Astrocyte (in vitro differentiated cells and primary cell): ENCODE results near the gene HS2ST1. TPM values are rescaled to one million over a fixed set of nuclear protein-coding genes. Genes with fewer than 3 reads are reported as not detected.

Experiments
- DNase-seq: peaks from one replicate; pipeline ENCODE4 v3.0.0-alpha.2; 2010; ENCODE audit warnings: low read depth
- FAIRE-seq: peaks from 2 replicates; lab custom pipeline; 2011; peaks lifted over from hg19 to GRCh38; lab: Jason Lieb, UNC
- H2AFZ ChIP-seq: 2 replicates; pipeline ENCODE4 v1.6.0; 2012; ENCODE audit warnings: low read depth, low read length, inconsistent platforms
- H3K27ac ChIP-seq: 2 replicates; pipeline ENCODE4 v1.5.1; 2011; ENCODE audit warnings: low read depth, low read length, inconsistent platforms
- H3K27me3 ChIP-seq: 2 replicates; pipeline ENCODE4 v1.6.0; 2011; ENCODE audit warnings: low read length, inconsistent platforms; ENCODE audit not compliant: insufficient read depth
- H3K36me3 ChIP-seq: 2 replicates; pipeline ENCODE4 v1.5.1; 2011; ENCODE audit warnings: low read length, inconsistent platforms; ENCODE audit not compliant: insufficient read depth
- H3K4me1 ChIP-seq: 2 replicates; pipeline ENCODE4 v1.5.1; 2011; ENCODE audit warnings: low read length, inconsistent platforms; ENCODE audit not compliant: insufficient read depth
- H3K4me2 ChIP-seq: 2 replicates; pipeline ENCODE4 v1.6.0; 2012; ENCODE audit warnings: low read length, inconsistent platforms
- H3K4me3 ChIP-seq: 2 replicates; pipeline ENCODE4 v1.5.1; 2011; ENCODE audit warnings: low read depth, mild to moderate bottlenecking, low read length, inconsistent platforms; ENCODE audit not compliant: insufficient read depth
- H3K79me2 ChIP-seq: 2 replicates; pipeline ENCODE4 v1.6.0; 2012; ENCODE audit warnings: mild to moderate bottlenecking, low read length, inconsistent platforms; ENCODE audit not compliant: insufficient read depth
- H3K9ac ChIP-seq: 2 replicates; pipeline ENCODE4 v1.6.0; 2012; ENCODE audit warnings: mild to moderate bottlenecking, low read length, inconsistent platforms
- H3K9me3 ChIP-seq: 2 replicates; pipeline ENCODE4 v1.5.1; 2012; ENCODE audit warnings: low read depth, mild to moderate bottlenecking, low read length, inconsistent platforms; ENCODE audit not compliant: insufficient read depth
- H4K20me1 ChIP-seq: 2 replicates; pipeline ENCODE4 v1.6.0; 2012; ENCODE audit warnings: low read length, inconsistent platforms; ENCODE audit not compliant: insufficient read depth
- H3K27ac Mint-ChIP-seq: one replicate; pipeline ENCODE4 v1.8.0; 2021; ENCODE audit warnings: mild to moderate bottlenecking, mixed read lengths; ENCODE audit not compliant: unreplicated experiment
- H3K27me3 Mint-ChIP-seq: one replicate; pipeline ENCODE4 v1.8.0; 2021; ENCODE audit warnings: low read depth, mixed read lengths; ENCODE audit not compliant: unreplicated experiment
- H3K36me3 Mint-ChIP-seq: one replicate; pipeline ENCODE4 v1.8.0; 2021; ENCODE audit warnings: low read depth, mixed read lengths; ENCODE audit not compliant: unreplicated experiment
- H3K4me1 Mint-ChIP-seq: one replicate; pipeline ENCODE4 v1.8.0; 2021; ENCODE audit warnings: low read depth, mixed read lengths; ENCODE audit not compliant: unreplicated experiment
- H3K4me3 Mint-ChIP-seq: one replicate; pipeline ENCODE4 v1.8.0; 2021; ENCODE audit warnings: mild to moderate bottlenecking, moderate library complexity, mixed read lengths; ENCODE audit not compliant: unreplicated experiment
- H3K9me3 Mint-ChIP-seq: one replicate; pipeline ENCODE4 v1.8.0; 2021; ENCODE audit warnings: mild to moderate bottlenecking, mixed read lengths; ENCODE audit not compliant: unreplicated experiment
- CTCF ChIP-seq: IDR thresholded peaks from 2 replicates; pipeline ENCODE4 v1.5.1; 2011; ENCODE audit warnings: low read depth, mild to moderate bottlenecking, inconsistent platforms, low read length, moderate library complexity; ENCODE audit not compliant: insufficient read depth
- EZH2 ChIP-seq: IDR thresholded peaks from 2 replicates; pipeline ENCODE4 v1.6.1; 2012; ENCODE audit warnings: mild to moderate bottlenecking, low read length, inconsistent platforms; ENCODE audit not compliant: insufficient read depth
- total RNA-seq: library from RNA; stranded (reverse); gene quantifications from 2 replicates; pipeline ENCODE4 v1.2.1, GENCODE V29; 2021

The HS2ST1 gene
- total RNA-seq, 1 donor from 2014 or later: 34.7 TPM

DNA sequence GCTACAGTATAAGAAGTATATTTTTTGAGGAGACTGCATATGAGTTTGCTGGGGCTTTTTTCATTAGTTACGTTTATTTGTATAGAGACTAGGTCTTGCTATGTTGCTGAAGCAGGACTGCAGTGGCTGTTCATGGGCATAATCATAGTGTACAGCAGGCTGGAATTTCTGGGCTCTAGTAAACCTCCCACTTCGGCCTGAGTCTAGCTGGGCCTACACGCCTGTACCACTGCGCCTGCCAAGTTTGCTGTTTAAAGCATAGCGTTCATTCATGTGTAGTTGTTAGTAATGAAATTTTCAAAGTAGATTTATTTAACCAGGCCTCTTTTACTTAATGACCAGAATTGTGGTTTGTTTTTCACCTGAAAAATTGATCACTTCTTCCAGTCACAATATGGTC lies 33.8 kb downstream of the HS2ST1 start:
- peaks cover 10% of the 10 kb centered on the region for H3K4me1 Mint-ChIP-seq
- Histone ChIP-seq H3K79me2 (peaks cover 24% of the 10 kb centered on the region), H3K4me1 (no peaks in the 10 kb centered on the region), H3K36me3 (no peaks in the 10 kb centered on the region), H3K27me3 (no peaks in the 10 kb centered on the region), H3K9me3 (no peaks in the 10 kb centered on the region), H4K20me1 (peaks cover 10% of the 10 kb centered on the region), H3K4me3 (no peak overlapping the region), H2AFZ (no peak overlapping the region), H3K9ac (no peak overlapping the region), H3K4me2 (no peak overlapping the region), H3K27ac (no peak overlapping the region)
- no peak for FAIRE-seq
- no peaks in the 10 kb centered on the region for H3K27me3 Mint-ChIP-seq
- H3K27ac Mint-ChIP-seq: no peak overlapping the region
- H3K9me3 Mint-ChIP-seq: no peaks in the 10 kb centered on the region
- H3K36me3 Mint-ChIP-seq: no peaks in the 10 kb centered on the region
- TF ChIP-seq CTCF (no peak), EZH2 (no peak)
- peak; percentile 13 for DNase-seq
- H3K4me3 Mint-ChIP-seq: no peak overlapping the region

DNA sequence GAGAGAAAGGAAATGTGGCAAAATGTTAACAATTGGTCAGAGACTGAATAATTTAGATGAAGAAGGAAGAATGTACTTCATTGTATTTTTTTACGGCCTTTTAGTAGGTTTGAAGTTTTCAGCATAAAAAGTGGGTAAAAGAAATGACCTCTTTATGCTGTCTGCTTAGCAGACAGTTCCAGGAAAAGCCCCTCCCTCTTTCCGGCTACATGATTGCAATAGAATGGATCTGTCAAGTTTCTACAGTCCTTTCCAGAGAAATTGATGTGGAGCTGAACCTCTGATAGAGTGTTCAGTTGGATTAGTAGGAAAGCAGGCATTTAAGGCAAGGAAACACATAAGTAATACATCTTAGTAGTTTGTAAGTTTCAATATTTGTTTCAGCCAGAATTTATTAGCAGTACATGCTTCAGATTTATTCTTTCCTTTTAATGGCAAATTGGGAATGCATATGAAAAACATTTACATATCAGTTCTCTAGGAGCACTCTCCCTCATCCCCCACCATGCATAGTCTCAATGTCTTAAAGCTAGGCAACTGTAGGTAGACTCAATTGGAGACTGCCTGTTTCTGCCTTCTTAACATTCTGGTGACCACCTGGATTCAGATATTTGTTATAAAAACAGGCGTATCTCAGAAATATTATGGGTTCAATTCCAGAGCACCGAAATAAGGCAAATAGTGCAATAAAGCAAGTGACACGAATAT lies 36.4 kb downstream of the HS2ST1 start:
- Histone ChIP-seq H2AFZ (no peak overlapping the region), H3K79me2 (peaks cover 23% of the 10 kb centered on the region), H3K4me1 (no peaks in the 10 kb centered on the region), H3K9ac (no peak overlapping the region), H3K4me3 (no peak overlapping the region), H4K20me1 (peaks cover 11% of the 10 kb centered on the region), H3K27me3 (no peaks in the 10 kb centered on the region), H3K9me3 (no peaks in the 10 kb centered on the region), H3K4me2 (no peak overlapping the region), H3K36me3 (no peaks in the 10 kb centered on the region), H3K27ac (no peak overlapping the region)
- H3K27ac Mint-ChIP-seq: no peak overlapping the region
- H3K27me3 Mint-ChIP-seq: no peaks in the 10 kb centered on the region
- peaks cover 10% of the 10 kb centered on the region for H3K4me1 Mint-ChIP-seq
- no peak for DNase-seq
- no peak for TF ChIP-seq CTCF
- no peak for TF ChIP-seq EZH2
- no peaks in the 10 kb centered on the region for H3K9me3 Mint-ChIP-seq
- no peak overlapping the region for H3K4me3 Mint-ChIP-seq
- H3K36me3 Mint-ChIP-seq: no peaks in the 10 kb centered on the region
- FAIRE-seq: no peak

- no peak overlapping the region for H3K9ac ChIP-seq
- no peaks in the 10 kb centered on the region for H3K4me1 ChIP-seq
- Mint-ChIP-seq H3K27ac (no peak overlapping the region), H3K27me3 (no peaks in the 10 kb centered on the region), H3K9me3 (no peaks in the 10 kb centered on the region), H3K4me1 (peaks cover 10% of the 10 kb centered on the region), H3K4me3 (no peak overlapping the region), H3K36me3 (no peaks in the 10 kb centered on the region)
- H3K9me3 ChIP-seq: no peaks in the 10 kb centered on the region
- no peak overlapping the region for H2AFZ ChIP-seq
- no peak overlapping the region for H3K27ac ChIP-seq
- H3K36me3 ChIP-seq: no peaks in the 10 kb centered on the region
- peaks cover 14% of the 10 kb centered on the region for H4K20me1 ChIP-seq
- DNase-seq (peak; percentile 22), FAIRE-seq (no peak)
- H3K27me3 ChIP-seq: no peaks in the 10 kb centered on the region
- H3K79me2 ChIP-seq: peaks cover 22% of the 10 kb centered on the region
- H3K4me2 ChIP-seq: no peak overlapping the region
- TF ChIP-seq CTCF (no peak), EZH2 (no peak)
- no peak overlapping the region for H3K4me3 ChIP-seq
Observed at GRCh38 chr1:86951430-86951829, 37.0 kb downstream of the HS2ST1 start.
